GM12878 (cell line): ENCODE results near the gene DMWD. TPM values are rescaled to one million over a fixed set of nuclear protein-coding genes. Genes with fewer than 3 reads are reported as not detected.
A peak's percentile ranks its signal among the peaks of the same experiment; 100 is the strongest.

Experiments
- ATAC-seq: fragments of 200-7000 bp; cut with Tn5 transposase; 3 replicates; pipeline ENCODE4 v1.9.1; 2020; ENCODE audit warnings: mild to moderate bottlenecking, moderate library complexity
- BruUV-seq: library from RNA; stranded (reverse); fragments of 400-500 nt; replicated peaks from 2 replicates; lab custom pipeline; 2021; lab: Mats Ljungman, UMichigan
- CTCF ChIA-PET: fragments of 300-600 bp; sonication (Branson Sonifier 250); formaldehyde crosslinking; extraction: SDS; loops from one replicate; lab custom pipeline; 2021; ENCODE audit warnings: inconsistent platforms; lab: Yijun Ruan, JAX
- POLR2A ChIA-PET: fragments of 350-600 bp; formaldehyde crosslinking; extraction: SDS; loops from one replicate; lab custom pipeline; 2021; ENCODE audit warnings: inconsistent platforms; lab: Charles Lee
- RAD21 ChIA-PET: fragments of 300-600 bp; sonication (Branson Sonifier 250); formaldehyde crosslinking; loops from one replicate; lab custom pipeline; 2023; ENCODE audit warnings: antibody characterized with exemption; ENCODE audit not compliant: unreplicated experiment; lab: Charles Lee
- SMC1A ChIA-PET: fragments of 300-600 bp; sonication (Branson Sonifier 250); formaldehyde crosslinking; loops from one replicate; lab custom pipeline; 2023; ENCODE audit not compliant: unreplicated experiment, uncharacterized antibody; lab: Charles Lee
- DNase-seq: peaks from one replicate; pipeline ENCODE4 v3.0.0-alpha.2; 2011; ENCODE audit warnings: low read depth, low spot score
- FAIRE-seq: peaks from 3 replicates; lab custom pipeline; 2011; peaks lifted over from hg19 to GRCh38; lab: Jason Lieb, UNC
- H2AFZ ChIP-seq: 2 replicates; pipeline ENCODE4 v1.6.0; 2011; ENCODE audit warnings: low read depth, low read length, control low read depth; ENCODE audit not compliant: control insufficient read depth
- H3K27ac ChIP-seq: 2 replicates; pipeline ENCODE4 v1.5.1; 2011; ENCODE audit warnings: control low read depth; ENCODE audit not compliant: control insufficient read depth, insufficient read depth
- H3K27me3 ChIP-seq, 2 experiments: replicated peaks in 1 of 2; 2 replicates each; pipeline versions ENCODE4 v1.6.0 to v1.6.1; 2011; ENCODE audit warnings: low read length in 1 of 2; ENCODE audit not compliant: control insufficient read depth in 2 of 2, insufficient read depth in 2 of 2
- H3K36me3 ChIP-seq, 2 experiments: 2 replicates each; pipeline ENCODE4 v1.5.1; 2011; ENCODE audit warnings: low read length in 1 of 2; ENCODE audit not compliant: control insufficient read depth in 2 of 2, insufficient read depth in 2 of 2
- H3K4me1 ChIP-seq: 2 replicates; pipeline ENCODE4 v1.6.1; 2011; ENCODE audit warnings: mild to moderate bottlenecking, low read length, moderate library complexity, mixed read lengths; ENCODE audit not compliant: control insufficient read depth, insufficient read depth
- H3K4me2 ChIP-seq: 2 replicates; pipeline ENCODE4 v1.6.0; 2011; ENCODE audit warnings: control low read depth; ENCODE audit not compliant: control insufficient read depth, insufficient read depth
- H3K4me3 ChIP-seq: fragments of 200-600 bp; sonication (generic); 2 replicates; pipeline ENCODE4 v1.5.1; 2016
- H3K79me2 ChIP-seq: 2 replicates; pipeline ENCODE4 v1.6.0; 2011; ENCODE audit warnings: low read length; ENCODE audit not compliant: control insufficient read depth, insufficient read depth
- H3K9ac ChIP-seq: 2 replicates; pipeline ENCODE4 v1.8.0; 2011; ENCODE audit warnings: low read length, control low read depth, mixed read lengths; ENCODE audit not compliant: control insufficient read depth, insufficient read depth
- H3K9me3 ChIP-seq: replicated peaks from 3 replicates; pipeline ENCODE4 v1.5.1; 2011; ENCODE audit warnings: mild to moderate bottlenecking, low read length; ENCODE audit not compliant: control insufficient read depth, insufficient read depth
- H4K20me1 ChIP-seq: 2 replicates; pipeline ENCODE4 v1.6.0; 2011; ENCODE audit not compliant: control insufficient read depth, insufficient read depth
- ELK1 ChIP-seq: IDR thresholded peaks from 2 replicates; pipeline ENCODE4 v1.6.1; 2012; ENCODE audit warnings: low read depth, low read length, improper control_type of control experiment
- KAT2A ChIP-seq: conservative IDR thresholded peaks from 2 replicates; pipeline ENCODE4 v1.6.1; 2011; ENCODE audit warnings: low read depth, low read length; ENCODE audit not compliant: control insufficient read depth
- MTA2 ChIP-seq: fragments of 450-650 bp; IDR thresholded peaks from 2 replicates; pipeline ENCODE4 v1.6.1; 2016; ENCODE audit warnings: low read depth, mild to moderate bottlenecking, moderate library complexity
- POLR2A ChIP-seq: IDR thresholded peaks from 2 replicates; pipeline ENCODE4 v1.6.1; 2011; ENCODE audit warnings: low read depth, mild to moderate bottlenecking, low read length
- RB1 ChIP-seq: fragments of 450-650 bp; formaldehyde crosslinking; IDR thresholded peaks from 2 replicates; pipeline ENCODE4 v1.6.1; 2017; ENCODE audit warnings: mild to moderate bottlenecking, borderline replicate concordance
- RELA ChIP-seq: fragments of 450-650 bp; IDR thresholded peaks from 2 replicates; pipeline ENCODE4 v1.8.0; 2014; ENCODE audit warnings: borderline replicate concordance; ENCODE audit not compliant: partially characterized antibody
- SPI1 ChIP-seq: IDR thresholded peaks from 2 replicates; pipeline ENCODE4 v1.6.1; 2011; ENCODE audit warnings: low read depth, mild to moderate bottlenecking, low read length, moderate library complexity, borderline replicate concordance; ENCODE audit not compliant: insufficient read depth
- WGBS: methylation state at CpG from one replicate; pipeline ENCODE4 v1.1.6; 2016; ENCODE audit warnings: low lambda C conversion rate; ENCODE audit not compliant: insufficient replicate concordance, insufficient coverage; ENCODE audit errors: missing lambda C conversion rate; 5-methylcytosine and 5-hydroxymethylcytosine counted together
- in situ Hi-C: fragments of 300-500 bp; cut with MboI; formaldehyde crosslinking; loops from 9 replicates; pipeline ENCODE4 v1.14.3; 2018; ENCODE audit warnings: mixed read lengths
- intact Hi-C: fragments of 100-400 bp; cut with micrococcal nuclease; formaldehyde crosslinking; loops from one replicate; pipeline ENCODE4 v1.14.2; 2022; ENCODE audit not compliant: unreplicated experiment
- polyA plus RNA-seq, 11 experiments: library from polyadenylated mRNA; depleted of rRNA in 4 of 11; unstranded in 6 of 11; stranded (reverse) in 5 of 11; fragments of >200 nt; fragmentation: Nextera tagmentation in 4 of 11; fragmentation: Illumina TruSeq in 1 of 11; extraction: Ambion mirVana in 4 of 11; extraction: Trizol in 1 of 11; gene quantifications; 1 replicate in 1 of 11; 2 replicates in 10 of 11; pipeline versions ENCODE4 v1.2.1 to v1.2.3, GENCODE V29; 2011 to 2016; ENCODE audit warnings: inconsistent platforms in 2 of 11, missing spikeins in 2 of 11, low read depth in 1 of 11
- total RNA-seq, 4 experiments: library from RNA; depleted of rRNA in 3 of 4; stranded (reverse); fragments of >200 nt in 3 of 4; fragmentation: Illumina TruSeq in 1 of 4; extraction: Trizol in 1 of 4; gene quantifications; 2 replicates each; pipeline versions ENCODE4 v1.2.1 to v1.2.3, GENCODE V29; 2013 to 2021

The DMWD gene
- total and polyA plus RNA-seq, 10 of the 15 experiments (the other 5 are each of a cell fraction or from before 2014, with no cell fraction given): 3.5 to 56.0 (median 11.6) TPM

GRCh38 chr19:45772912-45773311 lies 19.7 kb downstream of the DMWD start (continued):
- TF ChIP-seq ELK1: no peak
- no peak for TF ChIP-seq RELA
- no peak for TF ChIP-seq KAT2A
- no peak for TF ChIP-seq SPI1
- no peak for TF ChIP-seq MTA2
- TF ChIP-seq, all 136 proteins: peak for 0

GRCh38 chr19:45772130-45772840 lies 20.4 kb downstream of the DMWD start:
- Histone ChIP-seq H3K4me1 (peaks cover 4% of the 10 kb centered on the region), H2AFZ (no peak overlapping the region), H3K79me2 (no peaks in the 10 kb centered on the region; the same call in 1 of the 2 replicates), H3K9me3 (no peaks in the 10 kb centered on the region), H3K4me3 (no peak overlapping the region), H3K36me3 (no peaks in the 10 kb centered on the region), H3K27ac (no peak overlapping the region), H3K9ac (no peak overlapping the region), H4K20me1 (no peaks in the 10 kb centered on the region), H3K4me2 (no peak overlapping the region), H3K27me3 (no peaks in the 10 kb centered on the region)
- intact Hi-C loops (no loop called here), in situ Hi-C loops (no loop called here)
- WGBS: 81% methylated on average over 14 of the region's 14 CpGs
- ChIA-PET RAD21 (interaction anchor here (0.8 to 1.7 kb wide), 3 partner anchors 27 to 137 kb away, joined by 3 to 5 read pairs (median 4); no protein-coding TSS in a partner anchor), SMC1A (interaction anchor here (1.0 kb wide), 1 partner anchor 27 kb away, joined by 3 read pairs; no protein-coding TSS in a partner anchor), POLR2A (interaction anchor here (0.6 to 1.7 kb wide), 2 partner anchors 45 to 114 kb away, joined by 4 to 10 read pairs; partner anchors contain the start of gene IRF2BP1), CTCF (interaction anchor here (0.6 to 2.0 kb wide), 3 partner anchors 20 to 80 kb away, joined by 4 to 12 read pairs (median 4); partner anchors contain the start of genes DMWD and QPCTL)
- ATAC-seq (no peak), DNase-seq (no peak), FAIRE-seq (no peak)
- BruUV-seq: no TSS peak
- TF ChIP-seq POLR2A: peak; percentile 47
- no peak for TF ChIP-seq RB1
- TF ChIP-seq, all 136 proteins: peak for 1
